Posterior vena cava (tissue), 2 donors: ENCODE data around the gene VPREB3. TPM values are rescaled to one million over a fixed set of nuclear protein-coding genes. Genes with fewer than 3 reads are reported as not detected.

ENCODE experiments used
- DNase-seq: peaks from one replicate; pipeline ENCODE4 v3.0.0-alpha.2; 2020; ENCODE audit warnings: low spot score
- intact Hi-C, 2 donors: fragments of 100-400 bp; cut with DNase I; formaldehyde crosslinking; loops; one replicate each; pipeline versions ENCODE4 v1.14.1 to v1.14.2; 2022 to 2023
- total RNA-seq, 2 donors: library from RNA; stranded (reverse); fragmentation: NEBNext Ultra II Directional; extraction: Animal tissue kit (Norgen Biotek cat#: 25700); gene quantifications; one replicate each; pipeline ENCODE4 v1.2.1, GENCODE V29; 2021
- donor health status: DM: yes; HTN: yes; CAD: no.
- donor health status: DM: yes; HTN: yes; CAD: no.

VPREB3 gene
- total RNA-seq, 2 donors from 2014 or later: 0.43 TPM; not detected in 1

DNA sequence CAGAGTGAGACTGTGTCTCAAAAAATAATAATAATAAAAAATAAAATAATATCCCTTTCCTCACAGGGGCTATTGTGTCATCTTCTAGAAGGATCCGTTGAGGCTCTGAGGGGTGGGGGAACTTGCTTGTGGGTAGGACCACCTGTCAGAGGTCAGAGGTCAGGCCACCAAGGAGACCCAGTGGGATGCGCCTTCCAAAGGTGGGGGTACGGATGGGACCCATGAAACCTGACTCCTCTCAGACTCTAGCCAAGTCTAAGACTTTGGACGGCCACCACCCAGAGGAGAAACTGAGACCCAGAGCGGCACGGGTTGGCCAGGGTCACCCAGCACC is 18.1 kb upstream of the VPREB3 start:
- DNase-seq: no peak
- intact Hi-C loops: no loop called here

DNA sequence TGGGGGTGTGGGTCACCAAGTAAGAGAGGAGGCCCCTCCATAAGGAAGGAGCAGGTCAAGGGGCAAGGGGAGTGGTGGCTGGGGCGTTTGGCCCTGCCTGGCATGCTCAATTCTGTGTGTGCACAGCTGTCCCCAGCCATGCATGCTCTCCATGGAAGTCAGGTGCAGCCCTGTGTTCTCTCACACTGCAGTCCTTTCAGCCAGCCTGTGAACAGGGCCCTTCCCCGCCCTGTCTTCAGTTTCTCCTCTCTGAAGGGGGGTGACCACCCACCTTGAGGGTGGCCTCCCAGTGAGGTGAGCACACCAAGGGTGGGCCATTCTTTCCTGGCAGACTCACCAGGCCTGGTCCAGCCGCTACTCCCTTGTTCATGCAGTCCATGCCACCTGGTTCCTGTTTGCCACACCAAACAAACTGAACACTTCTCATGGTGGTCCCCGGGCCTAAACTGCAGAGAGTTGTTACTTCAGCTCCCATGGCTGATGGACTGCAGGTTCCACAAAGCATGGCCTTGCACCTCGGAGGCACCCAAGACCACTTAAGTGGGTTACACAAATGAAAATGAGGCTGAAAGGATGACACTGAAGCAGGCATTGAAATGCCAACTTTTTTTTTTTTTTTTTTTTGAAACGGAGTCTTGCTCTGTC is 15.2 kb upstream of the VPREB3 start:
- DNase-seq: no peak
- intact Hi-C loops: loop anchor here (5.0 to 10.0 kb wide), 3 partner anchors 68 to 225 kb away; partner anchors contain the start of gene DERL3 (in 1 of the 2)

DNA sequence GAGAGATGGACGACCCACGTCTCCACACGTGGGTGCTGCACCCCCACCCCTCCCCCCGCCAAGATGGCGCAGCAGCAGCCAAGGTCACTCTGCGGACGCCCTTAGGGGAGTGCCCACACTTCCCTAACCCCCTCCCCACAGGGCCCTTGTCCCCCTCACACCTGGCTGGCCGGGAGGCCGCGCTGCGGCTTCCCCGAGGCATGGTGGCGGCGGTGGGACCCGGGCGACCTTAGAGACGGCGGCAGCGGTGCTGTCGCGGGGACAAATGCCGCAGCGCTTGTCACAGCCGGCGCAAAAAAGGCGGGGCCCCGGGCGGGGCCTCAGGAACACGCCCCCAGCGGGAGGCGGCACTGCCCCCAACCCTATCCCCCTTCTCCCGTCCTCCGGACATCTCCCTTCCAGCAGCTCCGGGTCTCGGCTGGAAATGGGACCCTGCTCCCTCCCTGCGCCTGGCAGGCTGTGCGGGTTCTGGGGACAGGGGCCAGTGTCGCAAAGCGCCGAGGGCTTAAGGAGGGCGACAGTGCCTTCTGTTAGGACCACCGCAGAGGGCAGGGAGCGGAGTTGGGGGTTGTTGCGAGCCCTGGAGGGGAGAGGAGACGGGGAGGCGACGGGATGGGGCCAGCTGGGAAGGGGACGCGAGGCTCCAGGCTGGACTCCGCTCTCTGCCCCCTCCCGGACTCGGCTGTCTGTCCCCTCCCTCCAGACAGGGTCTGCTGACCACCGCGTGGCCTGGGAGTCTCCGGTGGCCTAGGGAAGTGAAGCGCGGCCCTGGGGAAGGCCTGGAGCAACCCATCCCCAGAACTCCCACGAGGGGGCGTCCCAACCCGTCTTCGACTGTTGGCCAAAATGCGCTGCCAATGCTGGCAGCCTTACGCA is 13.7 kb upstream of the VPREB3 start, which contains the start of gene CHCHD10:
CHCHD10 (minus strand) TSS at position 300 of the 876 bp plus-strand sequence; CDS start at position 202, 98 bp downstream.
- DNase-seq: peak; percentile 95
- intact Hi-C loops: loop anchor here (5.0 to 10.0 kb wide), 3 partner anchors 69 to 223 kb away; partner anchors contain the start of gene DERL3 (in 1 of the 2)

DNA sequence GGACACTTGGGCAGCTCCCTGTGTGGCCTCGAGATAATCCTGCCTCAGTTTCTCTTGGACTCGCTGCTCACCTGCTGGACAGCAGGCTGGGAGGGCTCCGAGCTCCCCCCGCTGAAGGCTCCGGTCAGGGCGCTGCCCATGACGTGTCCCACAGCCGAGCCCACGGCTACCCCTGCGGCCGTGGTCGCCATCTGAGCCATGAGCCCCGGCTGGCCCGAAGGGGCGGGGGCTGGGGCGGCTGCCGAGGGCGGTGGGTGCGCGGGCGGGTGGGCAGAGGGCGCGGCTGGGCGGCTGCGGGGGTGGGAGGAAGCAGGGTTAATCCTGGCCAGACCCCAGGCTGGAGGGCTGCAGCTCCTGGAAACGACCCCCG is 13.1 kb upstream of the VPREB3 start:
- DNase-seq: no peak
- intact Hi-C loops: loop anchor here (5.0 to 10.0 kb wide), 3 partner anchors 70 to 222 kb away; partner anchors contain the start of gene DERL3 (in 1 of the 2)

DNA sequence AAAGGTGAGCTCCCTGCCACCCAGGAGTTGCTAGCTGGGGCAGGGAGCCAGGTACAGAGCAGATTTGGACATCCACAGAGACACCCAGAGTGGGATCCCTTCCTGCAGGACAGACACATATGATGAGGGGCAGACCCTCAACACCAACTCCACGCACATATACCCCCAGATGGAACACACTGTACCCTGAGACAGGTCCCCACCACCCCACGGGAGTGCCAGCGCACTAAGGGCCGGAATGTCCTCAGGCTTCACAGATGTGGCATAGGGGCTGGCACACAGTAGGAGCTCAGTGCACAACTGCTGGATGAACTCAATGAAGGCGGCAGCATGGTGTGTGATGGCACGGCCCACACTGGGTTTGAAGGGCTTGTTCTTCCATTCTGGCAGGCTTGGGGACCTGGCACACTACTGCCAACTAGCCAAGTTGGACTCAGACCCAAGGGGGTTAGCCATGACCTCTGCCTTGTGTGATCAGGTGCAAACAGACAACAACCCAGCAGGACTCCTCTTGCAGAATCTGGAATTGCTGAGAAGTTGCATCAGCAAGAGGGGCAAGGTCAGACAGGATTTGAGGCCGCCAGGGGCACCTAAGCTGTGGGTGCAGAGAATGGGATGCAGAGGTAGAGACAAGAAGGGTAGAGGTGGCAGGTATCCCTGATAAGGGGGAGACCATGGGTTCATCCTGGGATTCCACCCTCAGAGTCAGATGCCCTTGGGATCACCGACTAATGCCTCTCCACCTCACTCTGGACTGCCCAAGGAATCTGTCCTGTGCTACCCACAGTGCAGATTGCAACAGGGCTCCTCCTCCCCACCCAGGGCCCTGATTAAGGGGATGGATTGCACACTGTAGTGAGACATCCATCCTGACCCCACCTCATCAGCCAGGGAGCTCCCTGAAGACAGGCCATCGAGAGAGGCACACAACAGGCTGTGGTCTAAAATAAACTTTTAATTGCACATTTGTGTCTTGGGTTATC is 11.0 kb upstream of the VPREB3 start:
- intact Hi-C loops: loop anchor here (5.0 to 10.0 kb wide), 3 partner anchors 72 to 220 kb away; partner anchors contain the start of gene DERL3 (in 1 of the 2)
- DNase-seq: no peak

DNA sequence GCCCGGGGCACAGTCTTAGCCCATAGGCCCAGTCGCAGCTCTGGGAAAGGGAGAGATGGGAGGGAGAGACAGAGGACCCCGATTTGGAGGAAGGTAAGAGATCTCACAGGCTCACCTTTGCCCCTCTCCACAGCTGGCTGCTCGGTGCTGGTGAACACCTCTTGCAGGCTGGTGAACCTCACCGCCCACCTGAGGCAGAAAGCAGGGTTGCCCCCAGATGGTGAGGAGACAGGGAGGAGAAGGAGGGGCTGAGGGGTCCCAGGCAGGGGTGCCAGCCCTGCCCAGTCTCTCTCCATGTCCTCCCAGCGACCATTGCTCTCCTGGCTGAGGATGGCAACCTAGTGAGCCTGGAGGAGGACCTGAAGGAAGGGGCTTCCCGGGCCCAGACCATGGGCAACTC is 9.7 kb upstream of the VPREB3 start:
- intact Hi-C loops: loop anchor here in 1 of 2 donors (10.0 kb wide), 1 partner anchor 219 kb away; no protein-coding TSS in a partner anchor
- no peak for DNase-seq

DNA sequence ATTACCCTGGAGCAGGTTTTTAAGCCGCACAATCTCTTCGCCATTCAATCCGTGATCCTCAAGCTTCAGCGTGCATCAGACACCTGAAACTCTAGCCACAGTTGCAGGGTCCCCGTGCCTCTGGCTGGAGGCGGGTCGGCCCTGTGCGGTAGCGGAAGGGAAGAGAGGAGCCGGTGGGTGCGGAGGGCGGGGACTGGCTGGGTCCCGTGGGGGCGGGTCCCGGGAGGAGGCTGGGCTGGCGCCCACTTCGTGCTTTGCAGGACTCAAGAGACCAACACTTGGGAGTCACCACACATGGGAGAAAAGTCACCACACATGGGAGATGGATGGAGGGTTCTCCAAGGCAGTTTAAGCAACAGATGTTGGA is 9.3 kb upstream of the VPREB3 start:
- DNase-seq: no peak
- intact Hi-C loops: loop anchor here in 1 of 2 donors (10.0 kb wide), 1 partner anchor 219 kb away; no protein-coding TSS in a partner anchor

DNA sequence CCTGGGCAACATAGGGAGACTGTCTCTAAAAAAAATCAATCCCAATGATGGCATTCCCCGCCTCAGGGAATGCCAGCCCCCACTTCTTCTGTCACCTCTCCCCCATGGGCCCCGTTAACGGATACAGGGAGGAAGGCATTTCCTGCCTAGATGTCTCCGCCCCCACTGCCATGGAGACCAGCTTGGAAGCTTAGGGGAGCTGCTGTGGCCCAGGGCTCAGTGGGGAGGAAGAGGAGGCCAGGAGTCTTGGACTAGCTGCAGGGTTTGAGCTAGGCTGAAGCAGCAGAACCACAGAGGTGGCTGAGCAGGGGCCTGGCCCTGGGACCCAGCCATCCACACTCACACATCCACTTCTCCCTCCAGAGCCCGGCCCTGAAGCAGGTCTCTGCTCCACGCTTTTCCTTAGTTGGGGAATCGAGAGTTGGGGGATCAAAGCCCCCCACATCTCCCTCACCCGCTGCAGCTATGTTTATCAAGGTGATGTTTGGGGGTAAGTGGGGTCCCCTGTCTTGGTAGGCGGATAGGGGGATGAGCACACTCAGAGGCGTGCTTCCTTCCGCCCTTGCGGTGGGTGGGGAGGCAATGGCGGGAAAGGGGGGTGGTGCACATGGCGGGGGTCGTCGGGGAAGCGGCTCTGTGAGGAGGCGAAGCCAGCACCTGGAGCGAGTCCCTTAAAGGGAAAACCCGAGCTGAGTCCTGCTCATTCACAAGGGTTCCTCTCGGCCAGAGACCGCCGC is 8.8 kb upstream of the VPREB3 start, which contains the start of gene C22orf15:
C22orf15 (plus strand) TSS at position 149 of the 737 bp plus-strand sequence; CDS start at position 466, 317 bp downstream.
- intact Hi-C loops: loop anchor here in 1 of 2 donors (10.0 kb wide), 1 partner anchor 218 kb away; no protein-coding TSS in a partner anchor
- no peak for DNase-seq

DNA sequence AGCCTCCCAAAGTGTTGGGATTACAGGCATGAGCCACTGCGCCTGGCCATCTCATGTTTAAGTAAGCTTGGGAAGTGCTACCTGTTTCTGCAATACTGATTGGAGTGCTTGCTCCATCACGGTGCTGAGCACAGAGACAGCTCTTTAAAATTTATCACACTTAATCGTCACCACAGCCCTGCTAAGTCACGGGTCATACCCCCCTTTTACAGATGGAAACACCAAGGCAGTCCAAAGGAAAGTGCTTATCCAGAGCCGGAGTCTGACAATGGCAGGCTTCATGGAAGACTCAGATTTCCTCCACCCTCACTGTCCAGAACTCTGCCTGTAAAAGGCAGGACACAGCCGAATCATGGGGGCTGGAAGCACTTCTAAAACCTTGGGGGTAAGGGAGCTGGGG is 5.8 kb upstream of the VPREB3 start:
- intact Hi-C loops: loop anchor here in 1 of 2 donors (10.0 kb wide), 1 partner anchor 215 kb away; no protein-coding TSS in a partner anchor
- no peak for DNase-seq

DNA sequence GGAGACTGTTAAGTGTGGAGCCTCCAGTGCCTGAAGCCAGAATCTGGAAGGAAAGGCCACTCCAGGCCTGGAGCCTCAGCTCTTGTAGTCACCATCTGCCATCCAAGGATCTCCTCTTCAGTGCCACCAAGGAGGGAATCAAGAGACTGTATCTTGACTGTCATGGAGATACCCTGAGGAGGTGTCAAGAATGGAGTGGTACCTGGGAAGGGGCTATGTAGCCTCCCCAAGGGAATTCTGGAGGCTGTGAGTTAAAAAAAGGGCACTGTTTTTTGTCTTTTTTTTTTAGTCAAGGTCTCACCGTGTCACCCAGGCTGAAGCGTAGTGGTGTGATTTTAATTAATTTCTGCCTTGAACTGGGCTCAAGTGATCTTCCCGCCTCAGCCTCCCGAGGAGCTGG is 5.3 kb upstream of the VPREB3 start:
- DNase-seq: no peak
- intact Hi-C loops: no loop called here

DNA sequence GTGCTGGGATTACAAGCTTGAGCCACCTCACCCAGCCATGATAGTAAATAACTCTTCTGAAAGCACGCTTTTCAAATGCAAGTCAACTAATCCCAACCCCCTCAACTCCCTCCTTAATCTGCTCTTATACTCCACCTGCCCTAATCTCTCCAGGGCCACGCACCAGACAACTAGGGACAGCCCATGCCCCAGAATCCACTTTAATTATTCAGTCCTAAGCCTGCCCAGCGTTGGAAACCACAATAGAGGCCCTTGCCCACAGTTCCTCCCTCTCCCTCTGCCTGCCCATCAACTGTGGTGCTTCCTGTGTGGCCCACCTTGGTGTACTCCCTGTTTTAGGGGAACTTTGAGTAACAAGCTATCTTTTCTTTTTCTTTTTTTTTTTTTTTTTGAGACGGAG is 2.7 kb upstream of the VPREB3 start:
- intact Hi-C loops: no loop called here
- no peak for DNase-seq

DNA sequence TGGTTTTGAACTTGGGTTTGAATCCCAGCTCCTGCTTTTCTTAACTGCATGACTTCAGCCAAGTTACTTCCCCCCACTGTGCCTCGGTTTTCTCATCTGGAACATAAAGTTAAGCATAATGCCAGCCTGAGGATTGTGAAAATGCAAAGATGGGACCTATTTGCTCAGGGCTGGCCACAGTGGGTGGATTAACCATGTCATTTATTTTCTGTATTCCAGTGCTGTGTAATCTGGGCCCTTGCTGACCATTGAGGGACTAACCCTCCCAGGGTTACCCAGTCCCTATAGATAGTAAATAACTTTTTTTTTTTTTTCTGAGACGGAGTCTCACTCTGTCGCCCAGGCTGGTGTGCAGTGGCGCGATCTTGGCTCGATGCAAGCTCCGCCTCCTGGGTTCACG is 1.5 kb upstream of the VPREB3 start:
- intact Hi-C loops: no loop called here
- no peak for DNase-seq

DNA sequence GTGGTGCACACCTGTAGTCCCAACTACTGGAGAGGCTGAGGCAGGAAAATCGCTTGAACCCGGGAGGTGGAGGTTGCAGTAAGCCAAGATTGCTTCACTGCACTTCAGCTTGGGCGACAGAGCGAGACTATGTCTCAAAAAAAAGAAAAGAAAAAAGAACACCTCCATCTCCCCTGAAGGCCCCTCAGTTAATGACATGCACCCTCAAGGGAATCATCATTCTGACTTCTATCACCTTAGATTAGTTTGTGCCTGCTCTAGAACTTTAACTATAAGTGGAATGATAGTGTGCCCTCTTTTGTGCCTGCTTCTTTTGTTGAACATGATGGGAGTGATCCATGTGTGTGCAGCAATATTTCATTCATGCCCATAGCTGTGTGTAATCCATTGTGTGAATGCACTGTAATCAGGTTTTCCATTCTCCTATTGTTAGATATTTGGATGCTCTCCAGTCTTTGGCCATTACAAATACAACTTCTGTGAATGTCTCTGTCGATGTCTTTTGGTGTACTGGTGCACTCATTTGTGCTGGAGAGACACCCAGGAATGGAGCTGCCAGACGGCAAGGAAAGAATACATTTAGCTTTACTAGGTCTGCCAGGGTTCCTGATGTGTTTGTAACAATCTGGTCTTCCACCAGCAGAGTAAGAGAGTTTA is 883 bp upstream of the VPREB3 start:
- intact Hi-C loops: no loop called here
- no peak for DNase-seq

DNA sequence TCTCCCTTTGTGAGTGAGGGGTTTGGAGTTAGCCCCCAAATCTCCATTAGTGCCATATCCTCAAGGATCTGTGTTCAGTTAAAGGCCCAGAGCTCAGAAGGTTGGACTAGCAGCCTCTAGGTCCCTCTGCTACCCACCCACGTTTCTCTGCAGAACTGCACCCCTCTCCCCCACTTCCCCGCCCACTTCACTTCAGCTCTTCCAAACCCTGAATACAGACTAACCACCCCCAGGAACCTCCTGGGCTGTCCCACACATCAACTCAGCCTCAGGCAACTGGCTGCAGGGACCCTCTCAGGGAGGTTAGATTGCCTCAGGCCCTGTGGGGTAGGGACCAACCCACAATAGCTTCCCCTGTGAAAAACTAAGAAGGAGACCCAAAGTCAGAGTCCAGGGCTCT is 840 bp downstream of the VPREB3 start:
- intact Hi-C loops: no loop called here
- no peak for DNase-seq

DNA sequence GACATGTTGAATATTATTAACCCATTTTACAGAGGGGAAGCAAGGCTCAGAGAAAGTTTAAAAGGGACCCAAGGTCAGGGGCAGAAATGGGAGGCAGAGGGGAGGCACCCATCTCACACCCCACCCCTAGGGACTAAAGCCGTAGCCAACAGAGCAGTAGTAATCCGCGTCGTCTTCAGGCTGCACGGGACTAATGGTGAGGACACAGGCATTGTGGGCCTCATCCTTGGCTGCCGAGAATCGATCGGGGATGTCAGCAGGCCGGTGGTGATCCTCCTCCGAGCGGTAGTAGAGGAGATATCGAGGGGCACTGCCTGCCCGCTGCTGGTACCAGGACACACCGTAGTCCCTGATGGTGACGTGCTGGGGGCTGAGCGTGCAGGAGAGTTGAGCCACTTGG is 1.5 kb downstream of the VPREB3 start:
- intact Hi-C loops: no loop called here
- DNase-seq: no peak

DNA sequence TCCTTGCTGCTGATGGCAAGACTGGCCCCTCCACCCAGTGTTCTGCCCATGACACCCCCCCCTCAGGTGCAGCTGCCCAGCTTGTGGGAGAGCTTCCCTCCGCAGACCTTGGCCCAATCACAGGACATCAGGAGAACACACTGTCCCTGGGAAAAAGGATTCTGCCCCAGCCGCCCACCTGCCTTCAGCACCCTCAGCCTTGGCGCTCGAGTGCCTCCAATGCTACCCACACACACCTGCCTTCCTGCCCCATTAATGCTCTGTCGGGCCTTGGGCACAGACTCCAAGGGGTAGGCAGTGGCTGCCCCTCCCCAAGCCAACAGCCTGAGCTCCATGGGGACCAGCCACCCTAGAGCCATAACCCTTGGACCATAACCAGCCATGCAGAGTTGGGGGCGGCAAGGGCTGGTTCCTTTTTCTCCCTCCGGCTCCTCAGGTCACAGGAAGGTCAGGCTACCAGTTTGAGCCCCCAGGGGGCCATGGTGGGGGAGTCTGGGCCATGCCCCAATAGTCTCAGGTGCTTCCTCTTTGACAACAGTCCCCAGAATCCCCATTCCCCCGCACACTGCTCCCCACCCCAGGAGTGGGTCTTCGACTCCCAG is 2.0 kb downstream of the VPREB3 start:
- intact Hi-C loops: no loop called here
- DNase-seq: no peak

DNA sequence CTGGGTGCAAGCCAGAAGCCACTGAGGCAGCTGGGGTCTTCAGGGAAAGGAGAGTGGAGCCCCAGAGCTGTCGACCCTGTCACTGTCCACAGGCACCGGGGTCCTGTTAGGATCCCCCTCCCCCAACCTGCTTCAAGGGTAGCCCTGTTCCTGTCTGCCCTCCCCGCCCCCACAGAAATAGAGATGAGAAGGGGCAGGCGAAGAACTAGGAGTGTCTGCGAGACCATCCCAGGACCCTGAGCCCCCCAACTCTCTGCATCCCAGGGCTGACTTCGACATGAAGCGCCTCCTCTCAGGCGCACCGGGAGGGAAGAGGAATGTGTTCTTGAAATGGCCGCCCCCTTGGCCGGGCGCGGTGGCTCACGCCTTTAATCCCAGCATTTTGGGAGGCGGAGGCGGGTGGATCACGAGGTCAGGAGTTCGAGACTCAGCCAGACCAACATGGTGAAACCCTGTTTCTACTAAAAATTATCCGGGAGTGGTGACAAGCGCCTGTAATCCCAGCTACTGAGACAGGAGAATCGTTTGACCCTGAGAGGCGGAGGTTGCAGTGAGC is 2.7 kb downstream of the VPREB3 start:
- intact Hi-C loops: no loop called here
- no peak for DNase-seq
